ENCODE measurements around the gene ECSIT.
"Not testable (repeated sequence)": the region's sequence is repeated elsewhere in the genome, so short reads cannot be mapped to it uniquely, and the experiment has no call there.

The ECSIT gene, protein sequence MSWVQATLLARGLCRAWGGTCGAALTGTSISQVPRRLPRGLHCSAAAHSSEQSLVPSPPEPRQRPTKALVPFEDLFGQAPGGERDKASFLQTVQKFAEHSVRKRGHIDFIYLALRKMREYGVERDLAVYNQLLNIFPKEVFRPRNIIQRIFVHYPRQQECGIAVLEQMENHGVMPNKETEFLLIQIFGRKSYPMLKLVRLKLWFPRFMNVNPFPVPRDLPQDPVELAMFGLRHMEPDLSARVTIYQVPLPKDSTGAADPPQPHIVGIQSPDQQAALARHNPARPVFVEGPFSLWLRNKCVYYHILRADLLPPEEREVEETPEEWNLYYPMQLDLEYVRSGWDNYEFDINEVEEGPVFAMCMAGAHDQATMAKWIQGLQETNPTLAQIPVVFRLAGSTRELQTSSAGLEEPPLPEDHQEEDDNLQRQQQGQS

DNA sequence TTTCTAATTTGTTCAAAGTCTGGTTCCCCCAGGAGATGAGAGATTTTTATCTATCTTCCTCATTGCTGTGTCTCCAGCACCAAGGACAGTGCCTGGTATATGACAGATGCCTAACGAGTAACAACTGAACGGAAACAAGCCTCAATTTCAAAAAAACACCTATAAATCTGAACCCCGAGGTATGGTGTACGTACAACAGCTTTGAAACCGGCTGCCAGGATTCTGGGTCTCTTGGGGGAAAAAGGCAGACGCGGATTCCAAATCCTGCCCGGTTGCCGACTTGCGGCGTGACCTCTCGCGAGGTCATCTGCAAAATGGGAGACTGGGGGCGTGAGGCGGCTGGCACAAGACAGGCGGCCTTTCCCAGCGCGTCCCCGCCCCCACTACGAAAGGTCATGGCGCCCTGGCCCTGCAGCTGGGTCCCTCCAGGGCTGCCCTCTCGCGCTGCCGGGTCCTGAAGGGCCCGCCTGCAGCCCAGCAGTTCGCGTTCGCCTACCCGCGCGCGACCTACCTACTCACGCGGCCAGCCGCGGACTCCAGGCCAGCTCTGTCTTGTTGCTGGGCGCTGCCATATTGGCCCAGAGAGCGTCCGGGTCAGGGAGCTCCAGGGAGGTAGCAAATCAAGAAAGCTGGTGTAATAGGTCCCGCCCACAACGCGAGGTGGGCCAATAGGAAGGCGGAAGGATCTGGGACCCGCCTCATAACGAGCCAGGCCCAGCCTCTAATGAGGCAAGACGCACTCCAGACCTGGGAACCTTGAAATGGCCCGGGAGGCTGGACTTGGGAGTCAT is at the start of gene ECSIT:
TSS of gene ECSIT (minus strand) at position 584 of the 791 bp plus-strand sequence. CDS start 9,964 bp downstream, outside the sequence.
- DNase-seq, result peak; percentile 96

DNA sequence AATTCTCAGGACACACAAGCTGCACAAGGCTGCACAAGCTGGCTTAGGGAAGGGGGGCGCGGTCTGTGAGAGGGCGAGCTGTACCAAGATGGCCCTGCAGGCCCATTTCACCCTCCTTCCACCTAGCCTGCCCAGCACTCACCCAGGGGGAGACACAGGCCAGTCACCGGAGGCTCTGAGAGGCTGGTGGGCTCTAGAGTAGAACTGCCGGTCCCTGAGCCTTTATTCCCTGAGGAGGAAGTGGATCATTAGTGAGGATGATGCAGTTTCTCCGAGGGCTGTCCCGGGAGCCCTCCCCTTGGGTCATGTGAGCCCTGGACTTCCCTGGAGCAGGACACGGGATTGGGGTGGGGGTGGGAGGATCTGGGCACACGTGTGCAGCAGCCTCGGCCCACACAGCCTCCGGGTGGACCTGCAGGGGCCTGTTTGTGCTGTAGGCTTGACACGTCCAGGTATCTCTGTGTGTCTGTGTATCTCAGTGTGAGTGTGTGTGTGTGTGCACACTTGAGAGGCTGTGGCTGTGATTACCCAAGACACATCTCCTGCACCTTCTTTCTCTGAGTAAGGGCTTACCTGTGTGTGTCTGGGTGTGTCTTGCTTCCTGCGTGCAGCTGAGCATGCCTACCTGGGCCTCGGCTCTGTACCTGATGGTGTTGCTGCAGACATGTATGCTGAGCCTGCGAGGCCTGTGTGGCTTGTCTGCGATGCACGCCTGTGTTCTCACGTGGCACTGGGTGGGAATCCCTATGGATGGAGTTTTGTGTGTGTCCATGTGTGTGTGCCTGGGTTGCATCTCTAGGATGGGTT is 48.7 kb upstream of the ECSIT start, which contains the start of gene ACP5:
TSS of gene ACP5 (minus strand) at position 195 of the 807 bp plus-strand sequence. CDS start 328 bp downstream, outside the sequence.
- no peak for DNase-seq

DNA sequence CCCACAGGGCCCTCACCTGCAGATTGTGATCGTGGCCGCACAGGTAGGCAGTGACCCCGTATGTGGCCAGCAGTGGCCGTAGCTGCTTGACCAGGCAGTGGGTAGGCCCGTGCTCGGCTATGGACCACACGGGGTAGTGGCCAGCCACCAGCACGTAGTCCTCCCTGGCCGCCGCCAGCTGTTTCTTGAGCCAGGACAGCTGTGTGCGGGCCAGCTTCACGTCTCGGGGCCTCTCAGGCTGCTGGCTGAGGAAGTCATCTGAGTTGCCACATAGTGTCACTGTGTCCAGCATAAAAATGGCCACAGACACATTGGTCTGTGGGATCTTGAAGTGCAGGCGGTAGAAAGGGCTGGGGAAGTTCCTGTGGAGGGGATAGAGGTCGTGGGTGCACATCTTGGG is 47.3 kb upstream of the ECSIT start:
- DNase-seq, result no peak

DNA sequence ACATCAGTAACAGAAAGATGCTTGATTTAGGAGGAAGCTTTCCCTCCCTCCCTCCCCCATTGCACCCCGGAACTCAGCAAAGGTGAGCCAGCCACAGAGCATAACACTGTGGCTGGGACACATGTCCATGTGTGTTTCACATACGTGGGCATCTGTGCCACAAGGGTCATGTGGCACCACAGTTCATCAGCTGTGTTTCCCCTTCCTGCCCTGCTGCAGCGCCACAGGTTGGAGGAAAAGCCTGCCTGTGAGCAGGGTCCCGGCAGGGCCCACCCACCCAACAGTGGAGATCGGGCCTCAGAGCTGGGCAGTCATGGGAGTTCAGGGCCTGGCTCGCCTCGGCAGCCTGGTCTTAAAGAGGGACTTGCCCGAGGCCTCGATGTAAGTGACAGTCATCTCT is 45.8 kb upstream of the ECSIT start:
- DNase-seq, result no peak

DNA sequence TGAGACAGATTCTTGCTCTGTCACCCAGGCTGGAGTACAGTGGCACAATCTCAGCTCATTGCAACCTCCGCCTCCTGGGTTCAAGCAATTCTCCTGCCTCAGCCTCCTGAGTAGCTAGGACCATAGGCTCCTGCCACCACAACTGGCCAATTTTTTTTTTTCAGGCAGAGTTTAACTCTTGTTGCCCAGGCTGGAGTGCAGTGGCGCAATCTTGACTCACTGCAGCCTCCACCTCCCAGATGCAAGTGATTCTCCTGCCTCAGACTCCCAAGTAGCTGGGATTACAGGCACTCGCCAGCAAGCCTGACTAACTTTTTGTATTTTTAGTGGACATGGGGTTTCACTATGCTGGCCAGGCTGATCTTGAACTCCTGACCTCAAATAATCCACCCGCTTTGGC is 44.8 kb upstream of the ECSIT start:
- DNase-seq, result not testable (repeated sequence)

DNA sequence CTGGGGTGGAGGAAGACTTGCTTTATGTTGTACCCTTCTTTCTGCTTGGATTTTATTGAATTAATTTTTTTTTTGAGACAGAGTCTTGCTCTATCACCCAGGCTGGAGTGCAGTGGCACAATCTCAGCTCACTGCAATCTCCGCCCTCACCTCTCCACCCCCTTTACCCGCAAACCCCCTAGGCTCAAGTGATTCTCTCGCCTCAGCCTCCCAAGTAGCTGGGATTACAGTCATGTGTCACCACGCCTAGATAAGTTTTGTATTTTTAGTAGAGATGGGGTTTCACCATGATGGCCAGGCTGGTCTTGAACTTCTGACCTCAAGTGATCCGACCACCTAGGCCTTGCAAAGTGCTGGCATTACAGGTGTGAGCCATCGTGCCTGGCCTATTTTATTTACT is 44.4 kb upstream of the ECSIT start:
- not testable (repeated sequence) for DNase-seq

DNA sequence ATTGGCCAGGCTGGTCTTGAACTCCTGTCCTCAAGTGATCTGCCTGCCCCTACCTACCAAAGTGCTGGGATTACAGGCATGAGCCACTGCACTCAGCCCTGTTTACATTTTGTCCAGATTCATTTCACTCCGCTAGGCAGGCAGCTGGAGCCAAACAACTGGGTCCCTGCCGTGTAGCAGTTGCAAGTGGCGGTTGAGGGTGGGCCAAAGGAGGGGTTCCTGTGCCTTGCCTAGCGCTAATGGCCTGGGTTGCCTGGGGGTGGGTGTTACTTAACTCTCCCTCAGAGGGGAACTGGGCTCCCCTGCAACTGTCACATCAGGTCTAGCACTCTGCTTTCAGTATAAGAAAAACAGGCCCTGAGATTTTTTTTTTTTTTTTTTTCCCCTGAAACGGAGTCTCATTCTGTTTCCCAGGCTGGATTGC is 41.1 kb upstream of the ECSIT start:
- DNase-seq, result no peak

DNA sequence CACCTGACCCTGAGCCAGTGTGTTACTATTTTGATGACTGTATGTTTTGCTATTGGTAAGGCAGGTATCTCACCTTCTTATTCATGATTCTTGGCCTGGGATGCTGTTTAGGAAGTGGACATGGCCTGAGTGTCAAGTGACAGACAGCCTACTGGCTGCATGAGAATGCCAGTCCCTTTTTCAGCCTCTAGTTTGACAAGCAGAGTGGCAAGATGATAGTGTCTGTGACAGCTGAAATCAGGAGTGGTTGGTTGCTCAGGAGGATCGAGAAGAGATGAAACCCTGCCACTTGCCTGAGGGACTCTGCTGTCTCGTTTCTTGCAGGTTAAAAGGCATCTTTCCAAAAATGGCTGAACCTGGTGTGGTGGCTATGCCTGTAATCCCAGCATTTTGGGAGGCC is 37.2 kb upstream of the ECSIT start:
- no peak for DNase-seq

DNA sequence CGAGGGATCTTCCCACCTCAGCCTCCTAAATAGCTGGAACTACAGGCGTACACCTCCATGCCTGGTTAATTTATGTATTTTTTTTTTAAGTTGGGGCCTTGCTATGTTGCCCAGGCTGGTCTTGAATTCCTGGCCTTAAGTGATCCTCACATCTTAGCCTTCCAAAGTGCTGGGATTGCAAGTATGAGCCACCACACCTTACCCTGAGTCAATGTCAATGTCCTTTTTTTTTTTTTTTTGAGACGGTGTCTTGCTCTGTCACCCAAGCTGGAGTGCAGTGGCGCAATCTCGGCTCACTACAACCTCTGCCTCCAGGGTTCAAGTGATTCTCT is 36.7 kb upstream of the ECSIT start:
- DNase-seq, result not testable (repeated sequence)

DNA sequence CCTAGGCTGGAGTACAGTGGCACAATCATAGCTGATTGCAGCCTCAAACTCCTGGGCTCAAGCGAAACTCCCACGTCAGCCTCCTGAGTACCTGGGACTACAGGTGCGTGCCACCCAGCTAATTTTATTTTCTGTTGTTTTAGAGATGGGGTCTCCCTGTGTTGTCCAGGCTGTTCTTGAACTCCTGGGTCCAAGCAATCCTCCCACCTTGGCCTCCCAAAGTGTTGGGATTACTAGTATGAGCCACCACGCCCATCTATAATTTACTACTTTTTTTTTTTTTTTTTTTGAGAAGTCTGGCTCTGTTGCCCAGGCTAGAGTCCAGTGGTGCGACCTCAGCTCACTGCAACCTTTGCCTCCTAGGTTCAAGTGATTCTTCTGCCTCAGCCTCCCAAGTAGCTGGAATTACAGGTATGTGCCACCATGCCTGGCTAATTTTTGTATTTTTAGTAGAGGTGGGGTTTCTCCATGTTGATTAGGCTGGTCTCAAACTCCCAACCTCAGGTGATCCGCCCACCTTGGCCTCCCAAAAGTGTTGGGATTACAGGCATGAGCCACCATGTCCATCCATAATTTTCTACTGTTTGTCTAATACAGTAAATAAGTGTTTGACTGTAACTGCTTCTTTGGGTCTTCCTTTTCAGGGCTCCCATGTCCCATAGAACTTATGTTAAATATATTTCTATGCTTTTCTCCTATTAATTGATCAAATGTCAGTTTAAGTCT is 35.3 kb upstream of the ECSIT start:
- DNase-seq, result not testable (repeated sequence)

DNA sequence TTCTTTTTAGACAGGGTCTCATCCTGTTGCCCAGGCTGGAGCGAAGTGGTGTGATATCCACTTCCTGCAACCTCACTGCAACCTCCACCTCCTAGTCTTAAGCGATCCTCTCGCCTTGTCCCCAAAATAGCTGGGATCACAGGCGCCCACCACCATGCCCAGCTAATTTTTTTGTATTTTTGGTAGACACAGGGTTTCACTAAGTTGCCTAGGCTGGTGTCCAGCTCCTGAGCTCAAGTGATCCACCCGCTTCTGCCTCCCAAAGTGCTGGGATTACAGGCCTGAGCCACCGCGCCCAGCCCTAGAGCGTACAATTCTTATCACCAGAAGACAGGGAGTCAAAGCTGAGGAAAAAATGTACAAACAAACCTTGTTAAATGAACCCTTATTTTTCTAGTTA is 34.6 kb upstream of the ECSIT start:
- no peak for DNase-seq

DNA sequence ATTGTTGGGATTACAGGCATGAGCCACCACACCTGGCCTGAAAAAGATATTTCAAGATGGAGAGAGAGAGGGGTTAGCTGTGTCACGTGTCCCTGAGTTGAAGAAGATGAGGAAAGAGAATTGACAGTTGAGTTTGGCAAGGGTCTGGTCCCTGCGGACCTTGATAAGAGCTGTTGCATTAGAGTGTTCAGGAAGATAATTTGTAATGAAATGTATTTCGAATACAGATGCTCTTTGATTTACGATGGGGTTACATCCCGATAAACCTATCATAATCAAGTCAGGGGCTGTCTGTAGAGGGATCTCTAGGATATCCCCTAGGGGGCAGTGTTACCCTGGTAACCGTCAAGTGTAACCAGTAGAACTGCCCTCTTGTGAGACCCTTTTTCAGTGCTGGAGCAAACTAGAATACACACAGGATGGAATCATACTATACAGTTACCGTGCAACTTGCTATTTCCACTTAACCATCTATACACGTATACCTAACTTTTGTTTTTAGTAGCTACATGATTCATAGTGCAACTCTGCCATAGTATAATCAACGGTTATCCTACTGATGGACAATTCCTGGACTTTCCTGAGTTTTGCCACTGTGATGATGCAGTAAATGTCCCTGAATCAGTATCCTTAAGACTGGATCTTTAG is 31.6 kb upstream of the ECSIT start:
- peak; percentile 66 for DNase-seq

DNA sequence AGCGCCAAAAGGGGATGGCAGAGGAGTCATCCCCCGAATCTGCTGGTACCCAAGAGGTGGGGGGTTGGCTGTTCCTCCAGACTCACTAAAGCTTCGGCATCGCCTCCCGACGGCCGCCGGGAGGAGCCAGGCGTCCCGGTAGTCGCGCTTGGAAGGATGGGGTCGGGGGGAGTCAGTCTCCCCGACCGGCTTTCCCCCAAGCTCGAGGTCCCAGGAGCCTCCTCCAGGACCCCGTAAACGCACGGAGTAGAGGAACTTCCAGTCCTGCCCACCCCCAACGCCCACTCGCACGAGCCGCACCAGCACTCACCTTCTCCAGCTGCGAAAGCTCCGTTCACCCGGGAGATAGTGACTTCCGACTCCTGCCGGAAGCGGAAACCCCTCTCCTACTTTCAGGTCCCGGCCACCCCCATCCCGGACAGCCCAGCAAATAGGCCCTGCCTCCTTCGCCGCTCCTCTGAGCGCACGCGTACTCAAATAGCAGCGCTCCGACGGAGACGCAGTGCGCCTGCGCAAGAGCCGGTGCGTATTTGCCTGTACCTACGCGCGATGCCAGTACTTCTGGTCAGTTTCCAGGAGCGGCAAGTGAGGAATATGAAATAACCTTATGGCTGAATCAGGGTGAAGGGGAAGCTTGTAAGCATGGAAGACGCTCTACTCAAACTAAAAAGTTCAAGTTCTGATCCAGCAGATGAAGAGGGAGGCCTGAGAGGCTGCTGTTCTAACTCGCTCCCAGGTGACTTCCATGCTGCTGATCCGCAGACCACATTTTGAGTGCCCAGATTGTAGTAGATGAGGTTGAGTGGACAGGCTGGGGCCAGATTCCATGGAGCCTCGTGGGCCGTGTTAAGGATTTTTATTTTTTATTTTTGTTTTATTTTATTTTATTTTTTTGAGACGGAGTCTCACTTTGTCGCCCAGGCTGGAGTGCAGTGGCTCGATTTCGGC is 30.2 kb upstream of the ECSIT start, which contains the start of gene ELOF1:
TSS of gene ELOF1 (minus strand) at position 350 of the 948 bp plus-strand sequence. CDS start 4,883 bp downstream, outside the sequence.
- peak; percentile 99 for DNase-seq

DNA sequence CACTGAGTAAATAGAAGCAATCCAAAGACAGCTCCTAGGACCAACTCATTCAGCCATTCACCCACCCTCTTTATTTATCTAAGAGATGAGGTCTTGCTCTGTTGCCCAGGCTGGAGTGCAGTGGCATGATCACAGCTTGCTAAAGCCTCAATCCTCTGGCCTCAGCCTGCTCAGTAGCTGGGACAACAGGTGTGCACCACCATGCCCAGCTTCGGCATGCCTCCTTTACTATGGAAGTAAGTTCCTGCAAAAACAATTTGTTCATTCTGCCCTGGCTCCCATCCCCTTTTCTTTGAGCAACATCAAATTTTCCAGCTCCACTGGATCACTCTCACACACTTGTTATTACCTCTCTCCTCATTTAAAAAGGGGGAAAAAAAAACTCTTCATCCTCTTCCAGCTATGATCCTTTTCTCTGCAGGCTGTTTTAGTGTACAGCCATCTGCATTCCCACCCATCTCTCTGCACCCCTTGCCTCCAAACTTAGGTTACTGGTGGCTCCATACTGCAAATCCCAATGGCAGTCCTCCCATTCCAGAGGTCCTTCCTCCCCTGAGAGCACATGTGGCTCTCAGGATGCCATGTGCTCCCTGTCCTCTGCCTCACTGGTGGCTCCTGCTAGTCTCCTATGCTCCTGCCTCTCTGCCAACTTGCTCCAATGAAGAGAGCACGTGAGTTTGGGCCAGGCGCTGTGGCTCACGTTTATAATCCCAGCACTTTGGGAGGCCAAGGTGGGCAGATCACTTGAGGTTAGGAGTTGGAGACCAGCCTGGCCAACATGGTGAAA is 27.9 kb upstream of the ECSIT start:
- no peak for DNase-seq

DNA sequence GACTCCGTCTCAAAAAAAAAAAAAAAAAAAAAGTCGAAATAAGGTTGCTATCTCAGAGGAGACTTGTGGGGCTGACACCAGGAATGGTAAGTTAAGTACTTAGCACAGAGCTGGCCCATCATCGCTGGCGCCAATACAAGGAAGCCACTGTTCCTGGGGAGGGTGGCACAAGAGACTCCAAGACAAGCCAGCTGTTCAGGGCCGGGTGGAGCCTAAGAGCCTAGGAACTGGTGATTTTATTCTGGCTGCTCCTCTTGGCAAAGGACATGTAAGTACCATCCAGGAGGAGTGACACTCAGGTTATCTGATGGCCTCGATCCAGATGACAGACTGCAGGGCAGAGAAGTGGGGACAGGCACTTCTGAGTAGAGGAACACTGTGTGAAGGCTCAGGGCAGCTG is 26.3 kb upstream of the ECSIT start:
- DNase-seq, result no peak

DNA sequence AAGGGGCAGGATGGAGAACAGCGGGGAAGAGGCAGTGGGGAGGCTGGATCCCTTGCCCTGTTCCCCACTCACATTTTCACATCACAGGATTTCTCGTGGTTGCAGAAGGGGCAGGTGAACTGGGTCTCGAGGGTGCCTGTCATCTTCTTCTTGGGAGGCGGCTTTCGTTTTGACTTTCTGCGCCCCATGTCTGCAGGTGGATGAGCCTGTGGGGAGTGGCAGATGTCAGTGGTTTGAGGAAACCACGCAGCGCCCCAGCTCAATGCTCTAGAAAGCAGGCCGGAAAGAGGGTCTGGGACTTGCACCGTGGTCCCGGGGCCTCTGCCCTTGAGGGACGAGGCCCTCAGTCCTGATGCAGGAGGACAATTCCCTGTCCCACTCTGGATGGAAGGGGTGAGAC is 25.2 kb upstream of the ECSIT start:
- DNase-seq, result no peak

DNA sequence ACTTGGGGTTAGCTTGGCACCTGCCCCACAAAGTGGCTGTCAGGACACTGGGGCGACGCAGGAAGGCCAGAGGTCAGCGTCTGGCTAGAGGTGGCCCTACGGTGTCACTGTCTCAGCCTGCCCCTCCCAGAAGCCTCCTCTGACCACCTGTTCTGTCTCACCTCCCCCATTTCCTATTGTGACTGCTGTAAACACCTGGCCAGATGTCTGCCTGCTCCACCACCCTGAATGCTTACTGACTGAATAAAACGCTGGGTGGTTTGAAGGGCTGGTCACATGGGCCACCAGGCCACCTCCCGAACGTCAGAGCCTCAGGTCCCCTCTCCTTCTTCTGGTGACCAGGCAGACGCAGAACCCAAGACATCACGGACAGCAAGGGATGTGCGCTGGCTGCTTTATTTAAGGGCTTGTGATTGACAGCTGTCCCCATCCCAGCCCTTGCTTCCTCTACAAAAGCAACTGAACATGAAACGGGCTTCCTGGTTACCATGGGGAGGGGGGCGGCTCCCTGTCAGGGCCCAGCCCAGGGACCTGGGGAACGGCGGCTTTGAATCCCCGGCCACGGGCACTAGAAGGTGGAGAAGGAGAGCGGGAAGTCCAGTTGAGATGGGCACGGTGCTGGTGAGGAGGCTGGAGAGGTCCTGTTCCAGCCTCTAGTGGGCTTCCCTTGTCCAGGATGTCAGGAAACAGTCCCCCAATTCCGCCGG is 23.9 kb upstream of the ECSIT start:
- no peak for DNase-seq

DNA sequence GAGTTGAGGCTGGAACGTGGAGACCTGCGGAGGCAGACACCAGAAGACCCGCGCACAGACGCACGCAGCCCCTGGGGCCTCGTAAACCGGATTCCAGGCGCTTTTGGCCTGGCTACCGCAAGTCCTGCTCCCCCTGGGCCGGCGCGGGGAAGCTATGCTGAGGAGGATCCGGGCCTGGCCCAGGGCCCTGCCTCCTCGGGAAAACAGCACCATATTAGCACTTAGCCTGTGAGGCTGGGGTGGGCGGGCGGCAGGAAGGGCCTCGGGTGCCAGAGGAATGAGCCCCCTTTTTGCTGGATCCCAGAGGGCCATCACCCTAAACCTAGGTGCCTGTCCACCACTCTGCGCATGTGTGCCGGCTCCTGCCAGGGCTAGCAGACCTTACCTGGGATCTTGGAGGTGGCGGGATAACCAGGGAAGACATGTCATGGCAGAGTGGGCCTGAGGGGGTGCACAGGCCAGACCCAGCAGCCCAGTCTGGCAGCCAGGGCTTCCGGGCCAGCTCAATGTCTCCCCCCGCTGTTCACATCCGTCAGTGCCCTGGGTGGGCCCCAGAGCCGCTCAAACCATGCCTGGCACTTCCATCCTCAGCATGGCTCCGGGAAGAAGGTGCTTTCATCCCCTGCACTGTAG is 22.8 kb upstream of the ECSIT start:
- DNase-seq, result no peak

DNA sequence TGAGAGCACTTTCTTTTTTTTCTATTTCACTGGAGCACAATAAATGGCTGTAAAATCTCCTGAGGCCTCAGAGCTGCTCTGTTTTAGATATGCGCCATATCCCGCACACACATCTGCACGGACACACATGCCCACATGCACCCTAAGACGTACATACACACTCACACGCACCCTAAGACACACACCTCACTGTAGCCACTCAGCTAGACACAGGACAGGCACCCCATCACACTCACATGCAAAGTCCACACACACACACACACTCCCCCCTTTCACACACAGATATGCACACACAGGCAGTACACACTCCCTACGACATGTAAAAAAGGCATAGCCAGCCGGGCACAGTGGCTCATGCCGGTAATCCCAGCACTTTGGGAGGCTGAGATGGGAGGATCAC is 21.3 kb upstream of the ECSIT start:
- DNase-seq, result no peak
